Stomach (tissue), 9 donors: Measurements from ENCODE around the gene TBC1D5. TPM values are rescaled to one million over a fixed set of nuclear protein-coding genes. Genes with fewer than 3 reads are reported as not detected.

Experiments used
- DNase-seq, 2 donors: peaks; one replicate each; pipeline versions ENCODE4 v3.0.0 to v3.0.0-alpha.2; 2013 to 2019
- H3K27ac ChIP-seq, 5 donors: fragments of 200-600 bp in 4 of 5; sonication (generic) in 4 of 5; one replicate each; pipeline ENCODE4 v1.5.1; 2013 to 2019; ENCODE audit warnings: mild to moderate bottlenecking in 1 of 5, moderate library complexity in 1 of 5
- H3K27me3 ChIP-seq, 3 donors: fragments of 200-600 bp; sonication (generic); one replicate each; pipeline ENCODE4 v1.5.1; 2017 to 2019; ENCODE audit warnings: mixed run types in 1 of 3
- H3K36me3 ChIP-seq, 4 donors: fragments of 200-600 bp; sonication (generic); 1 replicate in 3 of 4; 2 replicates in 1 of 4; pipeline ENCODE4 v1.5.1; 2016 to 2019
- H3K4me1 ChIP-seq, 4 donors: fragments of 200-600 bp; sonication (generic); one replicate each; pipeline ENCODE4 v1.5.1; 2016 to 2019
- H3K4me3 ChIP-seq, 4 donors: fragments of 200-600 bp; sonication (generic) in 3 of 4; one replicate each; pipeline ENCODE4 v1.5.1; 2016 to 2019; ENCODE audit warnings: mild to moderate bottlenecking in 1 of 4
- H3K9me3 ChIP-seq, 4 donors: fragments of 200-600 bp; sonication (generic); one replicate each; pipeline ENCODE4 v1.5.1; 2016 to 2019
- CTCF ChIP-seq, 7 experiments: fragments of 450-650 bp in 4 of 7; fragments of 200-600 bp in 3 of 7; sonication (generic) in 3 of 7; IDR thresholded peaks; one replicate each; pipeline ENCODE4 v1.5.1; 2016 to 2019; ENCODE audit warnings: antibody characterized with exemption in 7 of 7, control low read depth in 2 of 7, mild to moderate bottlenecking in 1 of 7
- EP300 ChIP-seq: sonication (generic); formaldehyde crosslinking; IDR thresholded peaks from one replicate; pipeline ENCODE4 v1.6.1; 2017; ENCODE audit warnings: antibody characterized with exemption
- POLR2A ChIP-seq, 4 donors: fragments of 450-650 bp; IDR thresholded peaks; one replicate each; pipeline ENCODE4 v1.6.1; 2016; ENCODE audit warnings: antibody characterized with exemption in 4 of 4, control low read depth in 2 of 4, mild to moderate bottlenecking in 1 of 4, moderate library complexity in 1 of 4
- POLR2AphosphoS5 ChIP-seq, 3 donors: sonication (generic); formaldehyde crosslinking; IDR thresholded peaks; one replicate each; pipeline ENCODE4 v1.6.1; 2016; ENCODE audit warnings: antibody characterized with exemption in 3 of 3
- WGBS, 5 donors: extraction: QIAGEN DNeasy Blood & Tissue Kit in 3 of 5; methylation state at CpG; one replicate each; pipeline versions ENCODE4 v1.1.5 to v1.1.7; 2013 to 2018; 5-methylcytosine and 5-hydroxymethylcytosine counted together
- intact Hi-C: fragments of 100-400 bp; cut with DNase I; formaldehyde crosslinking; loops from one replicate; pipeline ENCODE4 v1.15.1; 2023; ENCODE audit warnings: low total_unique reads
- polyA plus RNA-seq, 3 donors: library from polyadenylated mRNA; stranded (reverse); fragments of 200-250 nt; gene quantifications; one replicate each; pipeline ENCODE4 v1.2.3, GENCODE V29; 2013
- total RNA-seq, 5 donors: library from RNA; depleted of rRNA; stranded (reverse); fragments of >200 nt; gene quantifications; one replicate each; pipeline versions ENCODE4 v1.1.0 to v1.2.3, GENCODE V29; 2014 to 2016
- donor health status: healthy with polysubstance abuse.
- donor health status: Bipolar disorder and iron deficiency.
- donor health status: healthy.

TBC1D5 gene
- total and polyA plus RNA-seq, 8 donors: 4.7 to 75.1 (median 32.0) TPM

- intact Hi-C loops: loop anchor here (10.0 kb wide), 1 partner anchor 158 kb away; no protein-coding TSS in a partner anchor
- TF ChIP-seq CTCF (IDR thresholded peaks at IDR 0.05) (no peak), POLR2A (IDR thresholded peaks at IDR 0.05) (no peak), POLR2AphosphoS5 (IDR thresholded peaks at IDR 0.05) (no peak), EP300 (no peak)
These were observed 485.2 kb downstream of the TBC1D5 start for GRCh38 chr3:17257269-17257668.

GRCh38 chr3:17243621-17244020 is 498.8 kb downstream of the TBC1D5 start:
- TF ChIP-seq EP300: no peak
- no peak for TF ChIP-seq POLR2AphosphoS5 (IDR thresholded peaks at IDR 0.05)
- TF ChIP-seq CTCF (IDR thresholded peaks at IDR 0.05): no peak
- no peak for TF ChIP-seq POLR2A (IDR thresholded peaks at IDR 0.05)
- DNase-seq: no peak
- Histone ChIP-seq H3K36me3 (no peaks in the 10 kb centered on the region), H3K27ac (no peak overlapping the region), H3K4me3 (no peak overlapping the region), H3K4me1 (no peaks in the 10 kb centered on the region), H3K27me3 (no peaks in the 10 kb centered on the region), H3K9me3 (no peaks in the 10 kb centered on the region)
- WGBS, 5 donors: 61 to 90% (median 77%) methylated on average over 1 of the region's 1 CpG
- intact Hi-C loops: no loop called here

More at GRCh38 chr3:17257269-17257668, 485.2 kb downstream of the TBC1D5 start:
- no peak overlapping the region for H3K27ac ChIP-seq
- peaks cover 0 to 7% (median 0%) of the 10 kb centered on the region in 4 donors for H3K4me1 ChIP-seq
- DNase-seq: no peak
- no peaks in the 10 kb centered on the region for H3K36me3 ChIP-seq
- no peaks in the 10 kb centered on the region for H3K9me3 ChIP-seq
- no peaks in the 10 kb centered on the region for H3K27me3 ChIP-seq
- H3K4me3 ChIP-seq: no peak overlapping the region

GRCh38 chr3:17239417-17239816 is 503.0 kb downstream of the TBC1D5 start:
- Histone ChIP-seq H3K4me1 (peaks cover 0 to 10% (median 0%) of the 10 kb centered on the region in 4 donors), H3K27me3 (no peaks in the 10 kb centered on the region), H3K9me3 (no peaks in the 10 kb centered on the region), H3K27ac (no peak overlapping the region), H3K4me3 (no peak overlapping the region), H3K36me3 (peaks cover 0 to 13% (median 8%) of the 10 kb centered on the region in 4 donors)
- TF ChIP-seq POLR2A (IDR thresholded peaks at IDR 0.05) (no peak), POLR2AphosphoS5 (IDR thresholded peaks at IDR 0.05) (no peak), EP300 (no peak), CTCF (IDR thresholded peaks at IDR 0.05) (no peak)
- intact Hi-C loops: loop anchor here (10.0 kb wide), 1 partner anchor 635 kb away; the partner anchor contains the start of gene DAZL
- no peak for DNase-seq

- no peak for DNase-seq
- intact Hi-C loops: loop anchor here (10.0 kb wide), 1 partner anchor 633 kb away; the partner anchor contains the start of gene DAZL
- TF ChIP-seq EP300 (no peak), CTCF (IDR thresholded peaks at IDR 0.05) (no peak), POLR2A (IDR thresholded peaks at IDR 0.05) (no peak), POLR2AphosphoS5 (IDR thresholded peaks at IDR 0.05) (no peak)
- Histone ChIP-seq H3K27me3 (no peaks in the 10 kb centered on the region), H3K4me1 (peaks cover 0 to 15% (median 3%) of the 10 kb centered on the region in 4 donors), H3K36me3 (peaks cover 0 to 13% (median 8%) of the 10 kb centered on the region in 4 donors), H3K4me3 (no peak overlapping the region), H3K27ac (no peak overlapping the region), H3K9me3 (no peaks in the 10 kb centered on the region)
These were observed 504.4 kb downstream of the TBC1D5 start for GRCh38 chr3:17238023-17238422.
